Liver (tissue), 9 donors: ENCODE results near the gene JAZF1. TPM values are rescaled to one million over a fixed set of nuclear protein-coding genes. Genes with fewer than 3 reads are reported as not detected.

ENCODE experiments used
- DNase-seq: peaks from one replicate; pipeline ENCODE4 v3.0.0-alpha.2; 2017; ENCODE audit warnings: low spot score
- H3K27ac ChIP-seq, 2 donors: one replicate each; pipeline ENCODE4 v1.7.0; 2013; ENCODE audit warnings: inconsistent platforms in 2 of 2, low read length in 2 of 2, control low read depth in 1 of 2, low read depth in 1 of 2, mild to moderate bottlenecking in 1 of 2
- H3K27me3 ChIP-seq, 4 donors: one replicate each; pipeline versions ENCODE4 v1.6.1 to v1.7.0; 2013; ENCODE audit warnings: low read length in 3 of 4, inconsistent platforms in 1 of 4, mild to moderate bottlenecking in 1 of 4, moderate library complexity in 1 of 4; ENCODE audit not compliant: control insufficient read depth in 4 of 4, insufficient read depth in 4 of 4
- H3K36me3 ChIP-seq, 4 donors: one replicate each; pipeline versions ENCODE4 v1.6.1 to v1.7.0; 2013; ENCODE audit warnings: low read length in 3 of 4, mild to moderate bottlenecking in 3 of 4, low read depth in 1 of 4, moderate library complexity in 1 of 4; ENCODE audit not compliant: control insufficient read depth in 4 of 4, insufficient read depth in 3 of 4
- H3K4me1 ChIP-seq, 4 donors: one replicate each; pipeline versions ENCODE4 v1.6.1 to v1.7.0; 2013; ENCODE audit warnings: low read length in 3 of 4, mild to moderate bottlenecking in 3 of 4, moderate library complexity in 1 of 4; ENCODE audit not compliant: control insufficient read depth in 4 of 4, insufficient read depth in 4 of 4
- H3K4me3 ChIP-seq, 3 donors: one replicate each; pipeline versions ENCODE4 v1.6.1 to v1.7.0; 2013; ENCODE audit warnings: low read length in 3 of 3, control low read depth in 1 of 3, low read depth in 1 of 3, mild to moderate bottlenecking in 1 of 3
- H3K9ac ChIP-seq, 2 donors: one replicate each; pipeline ENCODE4 v1.7.0; 2013; ENCODE audit warnings: low read length in 2 of 2, mild to moderate bottlenecking in 2 of 2, moderate library complexity in 2 of 2, control low read depth in 1 of 2, low read depth in 1 of 2
- H3K9me3 ChIP-seq, 4 donors: one replicate each; pipeline versions ENCODE4 v1.6.1 to v1.7.0; 2013; ENCODE audit warnings: low read length in 3 of 4; ENCODE audit not compliant: control insufficient read depth in 4 of 4
- EGR1 ChIP-seq, 2 donors: IDR thresholded peaks; 2 replicates each; pipeline ENCODE4 v1.6.1; 2016 to 2018; ENCODE audit warnings: antibody characterized with exemption in 2 of 2, low read depth in 2 of 2
- FOXA1 ChIP-seq: IDR thresholded peaks from 2 replicates; pipeline ENCODE4 v1.6.1; 2016; ENCODE audit warnings: antibody characterized with exemption
- FOXA2 ChIP-seq: IDR thresholded peaks from 2 replicates; pipeline ENCODE4 v1.6.1; 2016; ENCODE audit warnings: antibody characterized with exemption
- GABPA ChIP-seq, 2 donors: IDR thresholded peaks in 1 of 2; conservative IDR thresholded peaks in 1 of 2; 2 replicates each; pipeline ENCODE4 v1.6.1; 2016; ENCODE audit warnings: antibody characterized with exemption in 2 of 2, mild to moderate bottlenecking in 1 of 2, moderate library complexity in 1 of 2
- HNF4A ChIP-seq, 2 donors: conservative IDR thresholded peaks; 2 replicates each; pipeline ENCODE4 v1.6.1; 2016; ENCODE audit warnings: antibody characterized with exemption in 2 of 2, mild to moderate bottlenecking in 2 of 2
- HNF4G ChIP-seq: IDR thresholded peaks from 2 replicates; pipeline ENCODE4 v1.6.1; 2016; ENCODE audit warnings: antibody characterized with exemption
- JUND ChIP-seq, 2 donors: IDR thresholded peaks; 2 replicates each; pipeline ENCODE4 v1.6.1; 2016; ENCODE audit warnings: antibody characterized with exemption in 2 of 2
- MAX ChIP-seq: IDR thresholded peaks from 2 replicates; pipeline ENCODE4 v1.6.1; 2016; ENCODE audit warnings: antibody characterized with exemption
- NR2F2 ChIP-seq: IDR thresholded peaks from 2 replicates; pipeline ENCODE4 v1.6.1; 2016; ENCODE audit warnings: antibody characterized with exemption
- RAD21 ChIP-seq, 2 donors: IDR thresholded peaks; 2 replicates each; pipeline ENCODE4 v1.6.1; 2016; ENCODE audit warnings: antibody characterized with exemption in 2 of 2, mild to moderate bottlenecking in 2 of 2
- SP1 ChIP-seq: IDR thresholded peaks from 2 replicates; pipeline ENCODE4 v1.6.1; 2018; ENCODE audit warnings: antibody characterized with exemption, mild to moderate bottlenecking
- TAF1 ChIP-seq: conservative IDR thresholded peaks from 2 replicates; pipeline ENCODE4 v1.6.1; 2016; ENCODE audit warnings: antibody characterized with exemption, mild to moderate bottlenecking
- YY1 ChIP-seq: IDR thresholded peaks from 2 replicates; pipeline ENCODE4 v1.6.1; 2016; ENCODE audit warnings: antibody characterized with exemption, mild to moderate bottlenecking
- ZBTB33 ChIP-seq: IDR thresholded peaks from 2 replicates; pipeline ENCODE4 v1.6.1; 2016; ENCODE audit warnings: antibody characterized with exemption
- WGBS: extraction: QIAGEN DNeasy Blood & Tissue Kit; methylation state at CpG from one replicate; pipeline ENCODE4 v1.1.7; 2013; 5-methylcytosine and 5-hydroxymethylcytosine counted together
- polyA plus RNA-seq, 2 donors: library from polyadenylated mRNA; stranded (reverse) in 1 of 2; unstranded in 1 of 2; fragments of 200-250 nt in 1 of 2; fragments of >200 nt in 1 of 2; fragmentation: Nextera tagmentation in 1 of 2; extraction: Ambion mirVana in 1 of 2; gene quantifications; one replicate each; pipeline versions ENCODE4 v1.2.1 to v1.2.3, GENCODE V29; 2013 to 2015
- total RNA-seq, 2 donors: library from RNA; depleted of rRNA; stranded (reverse); fragments of >200 nt; gene quantifications; one replicate each; pipeline ENCODE4 v1.2.3, GENCODE V29; 2014
- TF ChIP-seq, protein P1 (sequence below): fragments of 150-350 bp; IDR thresholded peaks from 2 replicates; pipeline ENCODE4 v1.5.1; 2017; ENCODE audit warnings: improper control_type of control experiment, low read depth, low read length; ENCODE audit not compliant: missing input control
- TF ChIP-seq, protein P2 (sequence below): IDR thresholded peaks from 2 replicates; pipeline ENCODE4 v1.6.1; 2016; ENCODE audit warnings: antibody characterized with exemption, mild to moderate bottlenecking
- TF ChIP-seq, protein P3 (sequence below): IDR thresholded peaks from 2 replicates; pipeline ENCODE4 v1.6.1; 2016; ENCODE audit warnings: antibody characterized with exemption
- donor health status: healthy.
- donor health status: healthy.
- donor health status: healthy.
- donor health status: healthy.
- donor health status: healthy.

Gene JAZF1
- total and polyA plus RNA-seq, 4 donors: 2.7 to 17.8 (median 4.0) TPM

- 97% methylated on average over 3 of the region's 3 CpGs for WGBS
- TF ChIP-seq TAF1 (no peak), EGR1 (IDR thresholded peaks at IDR 0.05; ENCODE audit: low read depth in 2 of 2) (no peak), RAD21 (IDR thresholded peaks at IDR 0.05) (no peak), YY1 (no peak), SP1 (no peak)
- TF ChIP-seq, protein P1, sequence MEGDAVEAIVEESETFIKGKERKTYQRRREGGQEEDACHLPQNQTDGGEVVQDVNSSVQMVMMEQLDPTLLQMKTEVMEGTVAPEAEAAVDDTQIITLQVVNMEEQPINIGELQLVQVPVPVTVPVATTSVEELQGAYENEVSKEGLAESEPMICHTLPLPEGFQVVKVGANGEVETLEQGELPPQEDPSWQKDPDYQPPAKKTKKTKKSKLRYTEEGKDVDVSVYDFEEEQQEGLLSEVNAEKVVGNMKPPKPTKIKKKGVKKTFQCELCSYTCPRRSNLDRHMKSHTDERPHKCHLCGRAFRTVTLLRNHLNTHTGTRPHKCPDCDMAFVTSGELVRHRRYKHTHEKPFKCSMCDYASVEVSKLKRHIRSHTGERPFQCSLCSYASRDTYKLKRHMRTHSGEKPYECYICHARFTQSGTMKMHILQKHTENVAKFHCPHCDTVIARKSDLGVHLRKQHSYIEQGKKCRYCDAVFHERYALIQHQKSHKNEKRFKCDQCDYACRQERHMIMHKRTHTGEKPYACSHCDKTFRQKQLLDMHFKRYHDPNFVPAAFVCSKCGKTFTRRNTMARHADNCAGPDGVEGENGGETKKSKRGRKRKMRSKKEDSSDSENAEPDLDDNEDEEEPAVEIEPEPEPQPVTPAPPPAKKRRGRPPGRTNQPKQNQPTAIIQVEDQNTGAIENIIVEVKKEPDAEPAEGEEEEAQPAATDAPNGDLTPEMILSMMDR: no peak
- no peak for DNase-seq
- H3K27me3 ChIP-seq: no peaks in the 10 kb centered on the region
- no peaks in the 10 kb centered on the region for H3K36me3 ChIP-seq
- no peak overlapping the region for H3K9ac ChIP-seq
- H3K4me1 ChIP-seq: no peaks in the 10 kb centered on the region
- no peak overlapping the region for H3K27ac ChIP-seq
- no peaks in the 10 kb centered on the region for H3K9me3 ChIP-seq
- H3K4me3 ChIP-seq: no peak overlapping the region
These were observed 44.8 kb downstream of the JAZF1 start for GRCh38 chr7:28135760-28136159.

DNA sequence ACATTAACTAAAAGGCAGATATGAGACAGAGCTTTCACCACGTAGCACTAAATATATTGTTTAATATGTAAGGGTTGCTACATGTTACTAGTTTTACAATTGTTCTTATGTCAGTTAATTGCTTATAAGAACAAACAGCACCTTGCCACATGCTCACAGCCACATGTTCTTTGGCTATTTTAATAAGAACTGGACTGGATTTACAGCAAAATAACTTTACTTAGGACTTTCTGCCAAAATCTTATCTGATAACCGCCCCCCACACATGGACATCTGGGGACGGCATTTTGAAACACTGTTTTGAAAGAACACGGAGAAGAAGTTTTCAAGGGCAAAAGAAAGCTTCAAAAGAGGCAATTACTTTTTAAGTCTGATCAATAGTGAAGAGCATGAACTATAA lies 45.3 kb downstream of the JAZF1 start:
- no peak overlapping the region for H3K4me3 ChIP-seq
- 60% methylated on average over 4 of the region's 4 CpGs for WGBS
- no peaks in the 10 kb centered on the region for H3K27me3 ChIP-seq
- no peak overlapping the region for H3K9ac ChIP-seq
- H3K36me3 ChIP-seq: no peaks in the 10 kb centered on the region
- no peaks in the 10 kb centered on the region for H3K9me3 ChIP-seq
- no peak for DNase-seq
- H3K27ac ChIP-seq: no peak overlapping the region
- TF ChIP-seq, protein P1: no peak
- TF ChIP-seq YY1 (no peak), ZBTB33 (no peak), FOXA2 (no peak), EGR1 (IDR thresholded peaks at IDR 0.05; ENCODE audit: low read depth in 2 of 2) (no peak), RAD21 (IDR thresholded peaks at IDR 0.05) (no peak), HNF4G (no peak), GABPA (IDR thresholded peaks at IDR 0.05 in 1 of 2, conservative IDR thresholded peaks at IDR 0.05 in 1 of 2) (no peak), SP1 (no peak), HNF4A (conservative IDR thresholded peaks at IDR 0.05) (no peak), NR2F2 (no peak), TAF1 (no peak), MAX (no peak), JUND (IDR thresholded peaks at IDR 0.05) (no peak), FOXA1 (no peak)
- TF ChIP-seq, protein P2, sequence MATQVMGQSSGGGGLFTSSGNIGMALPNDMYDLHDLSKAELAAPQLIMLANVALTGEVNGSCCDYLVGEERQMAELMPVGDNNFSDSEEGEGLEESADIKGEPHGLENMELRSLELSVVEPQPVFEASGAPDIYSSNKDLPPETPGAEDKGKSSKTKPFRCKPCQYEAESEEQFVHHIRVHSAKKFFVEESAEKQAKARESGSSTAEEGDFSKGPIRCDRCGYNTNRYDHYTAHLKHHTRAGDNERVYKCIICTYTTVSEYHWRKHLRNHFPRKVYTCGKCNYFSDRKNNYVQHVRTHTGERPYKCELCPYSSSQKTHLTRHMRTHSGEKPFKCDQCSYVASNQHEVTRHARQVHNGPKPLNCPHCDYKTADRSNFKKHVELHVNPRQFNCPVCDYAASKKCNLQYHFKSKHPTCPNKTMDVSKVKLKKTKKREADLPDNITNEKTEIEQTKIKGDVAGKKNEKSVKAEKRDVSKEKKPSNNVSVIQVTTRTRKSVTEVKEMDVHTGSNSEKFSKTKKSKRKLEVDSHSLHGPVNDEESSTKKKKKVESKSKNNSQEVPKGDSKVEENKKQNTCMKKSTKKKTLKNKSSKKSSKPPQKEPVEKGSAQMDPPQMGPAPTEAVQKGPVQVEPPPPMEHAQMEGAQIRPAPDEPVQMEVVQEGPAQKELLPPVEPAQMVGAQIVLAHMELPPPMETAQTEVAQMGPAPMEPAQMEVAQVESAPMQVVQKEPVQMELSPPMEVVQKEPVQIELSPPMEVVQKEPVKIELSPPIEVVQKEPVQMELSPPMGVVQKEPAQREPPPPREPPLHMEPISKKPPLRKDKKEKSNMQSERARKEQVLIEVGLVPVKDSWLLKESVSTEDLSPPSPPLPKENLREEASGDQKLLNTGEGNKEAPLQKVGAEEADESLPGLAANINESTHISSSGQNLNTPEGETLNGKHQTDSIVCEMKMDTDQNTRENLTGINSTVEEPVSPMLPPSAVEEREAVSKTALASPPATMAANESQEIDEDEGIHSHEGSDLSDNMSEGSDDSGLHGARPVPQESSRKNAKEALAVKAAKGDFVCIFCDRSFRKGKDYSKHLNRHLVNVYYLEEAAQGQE: no peak
- TF ChIP-seq, protein P3, sequence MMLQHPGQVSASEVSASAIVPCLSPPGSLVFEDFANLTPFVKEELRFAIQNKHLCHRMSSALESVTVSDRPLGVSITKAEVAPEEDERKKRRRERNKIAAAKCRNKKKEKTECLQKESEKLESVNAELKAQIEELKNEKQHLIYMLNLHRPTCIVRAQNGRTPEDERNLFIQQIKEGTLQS: no peak
- H3K4me1 ChIP-seq: no peaks in the 10 kb centered on the region
